Inflammatory macrophage (primary cell): Measurements from ENCODE around the gene ANKRD13B.

Experiments
- DNase-seq, 2 donors: peaks; one replicate each; pipeline ENCODE4 v3.0.0-alpha.2; 2020 to 2022

ANKRD13B gene

GRCh38 chr17:29618272-29619065, 25.5 kb downstream of the ANKRD13B start:
- no peak for DNase-seq

DNA sequence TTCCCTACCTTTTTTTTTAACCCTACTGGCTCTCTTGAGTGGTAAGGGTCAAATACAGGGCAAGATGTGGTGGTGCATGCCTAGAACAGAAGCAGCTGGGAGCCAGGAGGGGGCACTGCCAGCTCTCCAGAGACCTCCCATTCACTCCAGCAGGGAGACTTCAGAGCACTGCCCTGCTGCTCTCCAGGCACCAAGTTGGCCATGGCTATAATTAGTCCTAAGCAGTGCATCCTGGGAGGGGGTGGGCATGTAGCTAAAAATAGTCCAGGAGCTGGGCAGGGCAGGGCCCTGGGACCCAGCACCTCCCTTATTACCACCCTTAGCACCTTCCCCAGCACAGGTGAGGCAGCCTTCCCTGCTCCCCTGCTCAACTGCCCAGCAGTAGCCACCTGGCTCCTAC, 26.3 kb downstream of the ANKRD13B start:
- DNase-seq, result peak; percentile 16 to 33

- DNase-seq, result no peak
Measured at GRCh38 chr17:29620271-29620670, 27.3 kb downstream of the ANKRD13B start.

DNA sequence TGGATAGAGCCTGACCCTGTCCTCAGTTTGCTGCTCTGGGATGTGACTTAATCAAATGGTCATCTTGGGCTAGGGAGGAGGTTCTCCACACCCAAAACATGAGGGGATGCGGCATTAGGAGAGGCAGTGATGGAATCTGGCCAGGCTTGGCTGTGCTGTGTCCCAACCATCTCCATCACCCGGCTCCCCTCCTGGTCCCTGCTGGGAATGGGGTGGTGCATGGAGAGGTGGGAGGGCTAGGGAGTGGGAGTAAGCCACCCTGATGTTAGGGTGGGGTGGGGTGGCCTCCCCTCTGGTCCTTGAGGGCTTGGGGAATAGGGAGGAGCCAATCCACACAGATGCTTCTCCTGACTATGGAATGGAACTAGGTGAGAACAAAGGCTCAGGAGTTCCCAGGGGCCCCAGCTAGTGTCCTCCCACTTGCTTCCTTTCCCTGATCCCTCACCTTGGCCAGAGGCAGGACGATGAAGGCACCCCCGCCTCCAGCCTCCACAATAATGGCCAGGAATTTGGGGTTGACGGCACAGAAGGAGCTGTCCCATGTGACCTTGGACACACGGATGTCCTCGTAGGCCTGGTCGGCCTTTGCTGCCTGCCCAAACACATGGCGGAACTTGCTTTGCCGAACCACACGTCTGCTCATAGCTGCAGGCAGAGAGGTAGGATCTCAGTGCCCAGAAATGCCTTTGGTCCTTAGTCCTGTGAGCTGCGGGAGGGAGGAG, 28.0 kb downstream of the ANKRD13B start:
- no peak for DNase-seq

DNA sequence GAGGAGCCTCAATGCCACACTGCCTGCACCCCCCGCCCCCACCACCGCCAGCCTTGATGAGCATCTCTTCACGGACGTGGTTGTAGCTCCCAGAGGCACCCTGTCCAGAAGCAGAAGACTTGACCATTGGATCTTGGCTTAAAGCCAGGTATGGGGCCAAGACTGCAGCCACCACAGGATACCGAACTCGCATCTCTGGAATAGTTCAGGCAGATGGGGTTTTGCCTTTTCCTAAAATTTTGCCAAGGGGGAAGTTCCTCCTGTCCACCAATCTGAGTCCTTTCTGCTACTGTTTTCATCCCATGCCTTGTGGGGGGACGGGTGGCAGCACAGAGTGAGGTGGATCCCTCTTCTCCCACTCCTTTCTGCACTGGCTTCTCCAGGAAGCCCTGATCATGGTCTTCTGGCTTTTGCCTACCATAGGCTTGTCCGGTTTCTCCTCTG, 28.8 kb downstream of the ANKRD13B start:
- no peak for DNase-seq

GRCh38 chr17:29622337-29623282, 29.7 kb downstream of the ANKRD13B start, which contains the start of gene CORO6:
Gene CORO6, minus strand, starts transcription at chr17:29622912. Its CDS starts 1,491 bp downstream, at chr17:29621421.
- peak; percentile 27 to 31 for DNase-seq

GRCh38 chr17:29623283-29623647, 30.3 kb downstream of the ANKRD13B start:
- DNase-seq, result no peak

GRCh38 chr17:29624586-29624985, 31.7 kb downstream of the ANKRD13B start:
- DNase-seq, result no peak

DNA sequence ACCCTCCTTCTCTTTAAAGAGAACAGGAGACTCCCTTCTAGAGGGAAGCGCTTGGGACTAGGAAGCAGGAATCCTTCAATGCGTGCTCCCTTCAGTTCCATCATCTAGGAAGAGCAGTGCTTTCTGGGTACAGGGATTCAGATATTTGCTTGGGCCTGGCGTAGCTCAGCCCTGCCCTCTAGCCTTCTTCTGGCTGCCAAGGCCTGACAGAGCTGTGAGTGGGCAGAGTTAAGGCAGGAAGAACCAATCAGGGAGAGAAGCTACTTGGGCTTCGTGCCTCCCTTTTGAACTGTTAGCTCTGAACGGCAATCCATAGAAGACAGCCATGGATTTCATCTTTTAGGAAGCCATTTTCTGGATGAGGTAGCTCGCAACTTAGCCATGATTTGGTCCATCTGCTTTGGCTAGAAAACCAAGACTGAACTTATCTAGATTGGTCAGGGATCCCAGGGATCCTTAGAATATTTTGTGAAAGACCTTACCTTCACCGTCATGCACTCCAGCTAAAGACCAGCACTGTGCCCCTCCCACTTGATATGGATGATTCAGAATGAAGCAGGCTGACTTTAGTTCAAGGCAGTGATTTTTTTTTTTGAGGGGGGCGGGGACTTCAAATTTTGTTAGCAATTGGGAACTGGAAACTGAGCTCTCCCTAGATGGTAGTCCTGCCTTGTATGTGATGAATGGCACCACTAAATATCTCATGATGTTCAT, 32.3 kb downstream of the ANKRD13B start:
- no peak for DNase-seq

- no peak for DNase-seq
Measured at GRCh38 chr17:29627951-29628350, 35.0 kb downstream of the ANKRD13B start.

DNA sequence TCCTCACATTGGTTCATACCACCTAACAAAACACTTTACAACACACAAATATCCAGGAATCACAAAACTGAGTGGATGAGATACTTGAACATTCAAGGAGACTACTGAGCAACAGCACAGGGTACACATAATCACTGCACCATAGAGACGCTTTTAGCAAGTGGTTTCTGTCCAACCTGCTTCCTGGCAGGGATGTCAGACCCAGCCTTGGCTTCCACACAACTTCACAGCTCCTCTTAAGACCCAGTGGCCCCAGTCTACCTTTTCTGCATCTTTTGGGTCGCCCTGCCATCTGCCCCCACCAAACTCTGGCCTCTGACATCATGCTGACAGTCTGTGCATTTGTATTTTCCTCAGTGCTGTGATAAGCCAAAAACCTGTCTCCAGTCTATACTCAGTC, 35.7 kb downstream of the ANKRD13B start:
- no peak for DNase-seq

DNA sequence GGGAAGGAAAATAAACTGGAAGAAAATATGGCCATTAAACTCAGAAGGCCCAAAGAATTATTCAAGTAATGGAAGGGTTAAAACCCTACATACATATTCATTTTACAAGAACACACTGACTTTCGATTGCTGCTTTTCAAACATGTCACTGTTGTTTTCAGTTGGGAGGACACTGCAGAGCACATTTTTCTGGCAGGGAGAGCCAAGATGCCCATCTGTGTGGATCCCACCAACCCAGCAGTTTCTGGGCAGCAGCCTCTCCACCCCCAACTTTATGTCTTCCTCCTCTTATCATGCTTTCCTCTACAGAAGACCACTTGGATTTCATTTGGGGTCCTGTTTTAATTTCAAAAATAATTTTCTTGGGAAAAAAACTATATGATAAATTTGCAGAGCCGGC, 36.9 kb downstream of the ANKRD13B start:
- no peak for DNase-seq

GRCh38 chr17:29630630-29631193, 37.8 kb downstream of the ANKRD13B start:
- no peak for DNase-seq

GRCh38 chr17:29633886-29634285, 41.0 kb downstream of the ANKRD13B start:
- no peak for DNase-seq

DNA sequence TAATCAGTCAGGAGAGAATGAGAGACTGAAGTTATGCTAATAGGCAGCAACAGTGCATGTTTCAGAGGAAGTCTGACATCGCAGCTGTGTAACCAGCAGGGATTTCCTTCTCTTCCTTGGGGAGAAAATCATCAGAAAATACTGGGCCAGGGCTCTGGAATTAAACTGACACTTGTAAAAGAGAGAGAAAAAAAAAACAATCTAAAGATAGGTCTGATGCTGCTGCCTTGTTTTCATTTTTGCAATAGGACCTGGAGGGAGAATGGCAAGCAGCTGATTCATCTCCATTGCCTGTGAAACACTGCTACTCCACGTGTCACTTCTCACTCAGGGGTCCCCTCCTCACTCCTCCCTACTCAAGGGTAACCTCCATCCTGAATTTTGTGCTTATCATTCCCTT, 47.5 kb downstream of the ANKRD13B start:
- DNase-seq, result no peak

GRCh38 chr17:29640981-29641642, 48.2 kb downstream of the ANKRD13B start:
- DNase-seq, result peak; percentile 48 to 57

- no peak for DNase-seq
Measured at GRCh38 chr17:29642171-29642611, 49.3 kb downstream of the ANKRD13B start.

GRCh38 chr17:29643817-29644160, 50.9 kb downstream of the ANKRD13B start:
- no peak for DNase-seq

DNA sequence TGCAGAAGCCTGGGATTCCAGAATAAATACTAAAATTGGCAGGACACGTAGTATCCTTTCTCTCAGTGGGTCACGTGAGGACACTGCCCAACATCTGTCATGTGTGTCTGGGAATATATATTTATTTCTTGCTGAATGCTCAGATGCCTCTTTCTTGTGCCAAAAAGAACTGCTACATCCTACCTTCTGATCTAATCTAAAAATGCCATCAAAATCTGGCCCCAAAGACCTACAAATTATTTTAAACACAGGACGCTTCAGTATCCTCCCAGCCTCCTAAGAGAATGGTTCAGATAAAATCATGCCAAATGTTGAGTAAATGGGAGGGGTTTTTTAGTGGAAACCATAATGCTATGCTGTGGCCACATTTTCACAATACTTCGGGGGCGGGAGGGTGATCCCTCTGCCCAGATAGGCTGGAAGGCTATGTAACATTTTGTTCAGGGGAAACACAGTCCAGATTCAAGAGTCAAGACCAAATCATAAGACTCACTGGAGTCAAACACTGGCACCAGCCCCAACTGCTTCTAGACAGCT, 52.7 kb downstream of the ANKRD13B start:
- DNase-seq, result peak; percentile 80

- DNase-seq, result no peak
Measured at GRCh38 chr17:29648005-29648404, 55.1 kb downstream of the ANKRD13B start.

GRCh38 chr17:29649359-29649758, 56.4 kb downstream of the ANKRD13B start:
- no peak for DNase-seq
